ENCODE measurements around the gene MYCBP2. TPM values are rescaled to one million over a fixed set of nuclear protein-coding genes. Genes with fewer than 3 reads are reported as not detected.

MYCBP2 gene
- total RNA-seq = 43.9 and 65.2 TPM in 2 replicates

DNA sequence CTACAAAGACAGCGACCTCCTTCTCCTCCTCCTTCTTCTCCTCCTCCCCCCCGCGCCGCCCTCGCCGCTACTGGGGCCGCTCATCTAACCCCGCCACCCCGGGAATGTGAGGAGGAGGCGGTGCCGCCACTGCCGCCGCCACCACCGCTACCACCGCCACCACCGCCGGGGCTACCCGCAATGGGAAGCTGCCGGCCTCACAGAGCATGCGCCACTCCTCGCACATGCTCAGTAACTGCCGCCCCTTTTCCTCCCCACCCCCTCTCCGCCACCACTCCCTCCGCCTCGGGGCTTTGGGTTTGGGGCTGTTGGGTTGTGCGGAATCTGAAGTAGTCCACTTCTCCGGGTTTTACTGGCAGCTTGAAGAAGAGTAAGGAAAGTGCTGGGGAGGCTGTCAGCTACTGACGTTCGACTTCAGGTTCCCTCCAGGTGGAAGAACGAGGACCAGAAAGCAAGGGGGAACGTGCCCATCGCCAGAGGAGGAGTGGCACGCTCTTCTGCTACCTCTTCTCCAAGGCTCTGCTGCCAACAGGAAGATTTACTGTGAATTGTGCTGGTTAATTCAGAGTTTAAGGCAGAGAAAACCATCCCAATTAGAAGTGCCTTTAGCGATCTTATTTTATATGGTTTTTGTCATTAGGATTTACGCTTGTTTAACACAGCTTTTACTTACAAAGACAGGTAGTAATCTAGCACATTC lies at the start of gene MYCBP2:
MYCBP2 (minus strand) TSS at position 190 of the 700 bp plus-strand sequence. CDS start 319 bp downstream, outside the sequence.

DNA sequence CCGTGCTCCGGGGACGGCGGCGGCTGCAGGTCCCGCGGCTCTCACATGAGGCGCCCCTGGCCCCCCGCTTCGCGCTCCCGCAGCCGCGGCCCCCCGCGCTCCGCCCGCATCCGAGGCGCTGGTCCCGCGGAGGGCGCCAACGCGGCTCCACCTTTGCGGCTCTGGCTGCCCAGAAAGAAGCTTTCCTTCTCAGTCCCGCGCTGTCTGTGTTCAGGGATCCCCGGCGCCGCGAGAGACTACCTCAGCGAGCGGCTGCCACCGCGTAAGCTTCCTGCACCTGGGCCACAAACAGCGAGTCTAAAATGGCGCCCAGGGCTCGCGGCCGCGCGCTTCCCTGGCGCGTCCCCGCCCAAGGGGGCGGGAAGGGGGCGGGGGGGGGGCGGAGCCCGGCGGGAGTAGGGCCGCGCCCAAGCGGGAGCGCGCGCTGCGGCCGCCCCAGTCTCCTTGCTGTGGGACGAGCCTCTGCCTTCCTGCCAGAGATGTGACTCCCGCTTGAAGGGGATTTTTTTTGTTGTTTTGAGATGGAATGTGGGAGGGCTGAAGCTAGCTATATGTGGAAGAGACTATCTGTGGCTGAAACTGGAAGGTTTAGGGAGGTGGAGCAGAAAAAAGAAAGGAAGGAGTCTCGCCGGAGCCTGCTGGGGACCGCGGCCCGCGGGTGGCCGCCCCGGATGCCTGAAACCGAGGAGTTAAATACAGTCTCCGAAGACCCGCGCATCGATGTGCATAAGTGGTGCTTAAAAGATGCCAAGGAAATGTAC lies 299.9 kb downstream of the MYCBP2 start, which contains the start of gene FBXL3:
FBXL3 (minus strand) TSS at position 299 of the 761 bp plus-strand sequence. CDS start 5,299 bp downstream, outside the sequence.

Other genes starting within 250 kb of the MYCBP2 start
- 51.6 and 64.4 TPM in 2 replicates for gene SCEL, start 208.6 kb upstream of the MYCBP2 start, total RNA-seq